GM12878 (cell line): Measurements from ENCODE around the gene IL21. TPM values are rescaled to one million over a fixed set of nuclear protein-coding genes. Genes with fewer than 3 reads are reported as not detected.

Source experiments
- ATAC-seq: fragments of 200-7000 bp; cut with Tn5 transposase; 3 replicates; pipeline ENCODE4 v1.9.1; 2020; ENCODE audit warnings: mild to moderate bottlenecking, moderate library complexity
- BruUV-seq: library from RNA; stranded (reverse); fragments of 400-500 nt; replicated peaks from 2 replicates; lab custom pipeline; 2021; lab: Mats Ljungman, UMichigan
- CTCF ChIA-PET: fragments of 300-600 bp; sonication (Branson Sonifier 250); formaldehyde crosslinking; extraction: SDS; loops from one replicate; lab custom pipeline; 2021; ENCODE audit warnings: inconsistent platforms; lab: Yijun Ruan, JAX
- POLR2A ChIA-PET: fragments of 350-600 bp; formaldehyde crosslinking; extraction: SDS; loops from one replicate; lab custom pipeline; 2021; ENCODE audit warnings: inconsistent platforms; lab: Charles Lee
- RAD21 ChIA-PET: fragments of 300-600 bp; sonication (Branson Sonifier 250); formaldehyde crosslinking; loops from one replicate; lab custom pipeline; 2023; ENCODE audit warnings: antibody characterized with exemption; ENCODE audit not compliant: unreplicated experiment; lab: Charles Lee
- SMC1A ChIA-PET: fragments of 300-600 bp; sonication (Branson Sonifier 250); formaldehyde crosslinking; loops from one replicate; lab custom pipeline; 2023; ENCODE audit not compliant: unreplicated experiment, uncharacterized antibody; lab: Charles Lee
- DNase-seq: peaks from one replicate; pipeline ENCODE4 v3.0.0-alpha.2; 2011; ENCODE audit warnings: low read depth, low spot score
- FAIRE-seq: peaks from 3 replicates; lab custom pipeline; 2011; peaks lifted over from hg19 to GRCh38; lab: Jason Lieb, UNC
- H2AFZ ChIP-seq: 2 replicates; pipeline ENCODE4 v1.6.0; 2011; ENCODE audit warnings: low read depth, low read length, control low read depth; ENCODE audit not compliant: control insufficient read depth
- H3K27ac ChIP-seq: 2 replicates; pipeline ENCODE4 v1.5.1; 2011; ENCODE audit warnings: control low read depth; ENCODE audit not compliant: control insufficient read depth, insufficient read depth
- H3K27me3 ChIP-seq, 2 experiments: replicated peaks in 1 of 2; 2 replicates each; pipeline versions ENCODE4 v1.6.0 to v1.6.1; 2011; ENCODE audit warnings: low read length in 1 of 2; ENCODE audit not compliant: control insufficient read depth in 2 of 2, insufficient read depth in 2 of 2
- H3K36me3 ChIP-seq, 2 experiments: 2 replicates each; pipeline ENCODE4 v1.5.1; 2011; ENCODE audit warnings: low read length in 1 of 2; ENCODE audit not compliant: control insufficient read depth in 2 of 2, insufficient read depth in 2 of 2
- H3K4me1 ChIP-seq: 2 replicates; pipeline ENCODE4 v1.6.1; 2011; ENCODE audit warnings: mild to moderate bottlenecking, low read length, moderate library complexity, mixed read lengths; ENCODE audit not compliant: control insufficient read depth, insufficient read depth
- H3K4me2 ChIP-seq: 2 replicates; pipeline ENCODE4 v1.6.0; 2011; ENCODE audit warnings: control low read depth; ENCODE audit not compliant: control insufficient read depth, insufficient read depth
- H3K4me3 ChIP-seq: fragments of 200-600 bp; sonication (generic); 2 replicates; pipeline ENCODE4 v1.5.1; 2016
- H3K79me2 ChIP-seq: 2 replicates; pipeline ENCODE4 v1.6.0; 2011; ENCODE audit warnings: low read length; ENCODE audit not compliant: control insufficient read depth, insufficient read depth
- H3K9ac ChIP-seq: 2 replicates; pipeline ENCODE4 v1.8.0; 2011; ENCODE audit warnings: low read length, control low read depth, mixed read lengths; ENCODE audit not compliant: control insufficient read depth, insufficient read depth
- H3K9me3 ChIP-seq: replicated peaks from 3 replicates; pipeline ENCODE4 v1.5.1; 2011; ENCODE audit warnings: mild to moderate bottlenecking, low read length; ENCODE audit not compliant: control insufficient read depth, insufficient read depth
- H4K20me1 ChIP-seq: 2 replicates; pipeline ENCODE4 v1.6.0; 2011; ENCODE audit not compliant: control insufficient read depth, insufficient read depth
- CBX3 ChIP-seq: fragments of 200-600 bp; sonication (generic); IDR thresholded peaks from 2 replicates; pipeline ENCODE4 v1.6.1; 2016; ENCODE audit warnings: low read depth, borderline replicate concordance
- EP300 ChIP-seq, 2 experiments: fragments of 150-350 bp in 1 of 2; IDR thresholded peaks; 2 replicates each; pipeline ENCODE4 v1.6.1; 2011 to 2012; ENCODE audit warnings: low read depth in 2 of 2, low read length in 2 of 2, borderline replicate concordance in 1 of 2, improper control_type of control experiment in 1 of 2, inconsistent platforms in 1 of 2; ENCODE audit not compliant: control insufficient read depth in 1 of 2
- GATAD2B ChIP-seq: fragments of 450-650 bp; conservative IDR thresholded peaks from 2 replicates; pipeline ENCODE4 v1.6.1; 2017; ENCODE audit warnings: low read depth, mild to moderate bottlenecking, moderate library complexity
- IKZF2 ChIP-seq, 2 experiments: fragments of 450-650 bp; IDR thresholded peaks; 2 replicates each; pipeline ENCODE4 v1.6.1; 2017; ENCODE audit warnings: mild to moderate bottlenecking in 2 of 2, moderate library complexity in 2 of 2
- MTA3 ChIP-seq: IDR thresholded peaks from 2 replicates; pipeline ENCODE4 v1.6.1; 2012; ENCODE audit warnings: low read length, inconsistent platforms, borderline replicate concordance
- PAX5 ChIP-seq: IDR thresholded peaks from 2 replicates; pipeline ENCODE4 v1.6.1; 2011; ENCODE audit warnings: low read depth, low read length, borderline replicate concordance
- PML ChIP-seq: IDR thresholded peaks from 2 replicates; pipeline ENCODE4 v1.6.1; 2012; ENCODE audit warnings: low read length, inconsistent platforms
- POLR2A ChIP-seq: IDR thresholded peaks from 2 replicates; pipeline ENCODE4 v1.6.1; 2011; ENCODE audit warnings: low read depth, mild to moderate bottlenecking, low read length
- RB1 ChIP-seq: fragments of 450-650 bp; formaldehyde crosslinking; IDR thresholded peaks from 2 replicates; pipeline ENCODE4 v1.6.1; 2017; ENCODE audit warnings: mild to moderate bottlenecking, borderline replicate concordance
- RELA ChIP-seq: fragments of 450-650 bp; IDR thresholded peaks from 2 replicates; pipeline ENCODE4 v1.8.0; 2014; ENCODE audit warnings: borderline replicate concordance; ENCODE audit not compliant: partially characterized antibody
- RUNX3 ChIP-seq: IDR thresholded peaks from 2 replicates; pipeline ENCODE4 v1.6.1; 2012; ENCODE audit warnings: low read length, inconsistent platforms
- STAT1 ChIP-seq: fragments of 450-650 bp; conservative IDR thresholded peaks from 2 replicates; pipeline ENCODE4 v1.6.1; 2014; ENCODE audit warnings: antibody characterized with exemption, mild to moderate bottlenecking
- YY1 ChIP-seq: IDR thresholded peaks from 2 replicates; pipeline ENCODE4 v1.6.1; 2011; ENCODE audit warnings: low read depth, mild to moderate bottlenecking, low read length
- WGBS: methylation state at CpG from one replicate; pipeline ENCODE4 v1.1.6; 2016; ENCODE audit warnings: low lambda C conversion rate; ENCODE audit not compliant: insufficient replicate concordance, insufficient coverage; ENCODE audit errors: missing lambda C conversion rate; 5-methylcytosine and 5-hydroxymethylcytosine counted together
- in situ Hi-C: fragments of 300-500 bp; cut with MboI; formaldehyde crosslinking; loops from 9 replicates; pipeline ENCODE4 v1.14.3; 2018; ENCODE audit warnings: mixed read lengths
- intact Hi-C: fragments of 100-400 bp; cut with micrococcal nuclease; formaldehyde crosslinking; loops from one replicate; pipeline ENCODE4 v1.14.2; 2022; ENCODE audit not compliant: unreplicated experiment
- polyA plus RNA-seq, 11 experiments: library from polyadenylated mRNA; depleted of rRNA in 4 of 11; unstranded in 6 of 11; stranded (reverse) in 5 of 11; fragments of >200 nt; fragmentation: Nextera tagmentation in 4 of 11; fragmentation: Illumina TruSeq in 1 of 11; extraction: Ambion mirVana in 4 of 11; extraction: Trizol in 1 of 11; gene quantifications; 1 replicate in 1 of 11; 2 replicates in 10 of 11; pipeline versions ENCODE4 v1.2.1 to v1.2.3, GENCODE V29; 2011 to 2016; ENCODE audit warnings: inconsistent platforms in 2 of 11, missing spikeins in 2 of 11, low read depth in 1 of 11
- total RNA-seq, 4 experiments: library from RNA; depleted of rRNA in 3 of 4; stranded (reverse); fragments of >200 nt in 3 of 4; fragmentation: Illumina TruSeq in 1 of 4; extraction: Trizol in 1 of 4; gene quantifications; 2 replicates each; pipeline versions ENCODE4 v1.2.1 to v1.2.3, GENCODE V29; 2013 to 2021
- TF ChIP-seq, protein P1 (sequence below): IDR thresholded peaks from 2 replicates; pipeline ENCODE4 v1.6.1; 2012; ENCODE audit warnings: mild to moderate bottlenecking, low read depth, low read length
- TF ChIP-seq, protein P2 (sequence below): IDR thresholded peaks from 2 replicates; pipeline ENCODE4 v1.6.1; 2012; ENCODE audit warnings: low read depth, low read length, improper control_type of control experiment
- TF ChIP-seq, protein P3 (sequence below): fragments of 450-650 bp; IDR thresholded peaks from 2 replicates; pipeline ENCODE4 v1.6.1; 2017; ENCODE audit warnings: low read depth, mild to moderate bottlenecking, moderate library complexity

The IL21 gene
- total and polyA plus RNA-seq, 10 of the 15 experiments (the other 5 are each of a cell fraction or from before 2014, with no cell fraction given) = not detected

DNA sequence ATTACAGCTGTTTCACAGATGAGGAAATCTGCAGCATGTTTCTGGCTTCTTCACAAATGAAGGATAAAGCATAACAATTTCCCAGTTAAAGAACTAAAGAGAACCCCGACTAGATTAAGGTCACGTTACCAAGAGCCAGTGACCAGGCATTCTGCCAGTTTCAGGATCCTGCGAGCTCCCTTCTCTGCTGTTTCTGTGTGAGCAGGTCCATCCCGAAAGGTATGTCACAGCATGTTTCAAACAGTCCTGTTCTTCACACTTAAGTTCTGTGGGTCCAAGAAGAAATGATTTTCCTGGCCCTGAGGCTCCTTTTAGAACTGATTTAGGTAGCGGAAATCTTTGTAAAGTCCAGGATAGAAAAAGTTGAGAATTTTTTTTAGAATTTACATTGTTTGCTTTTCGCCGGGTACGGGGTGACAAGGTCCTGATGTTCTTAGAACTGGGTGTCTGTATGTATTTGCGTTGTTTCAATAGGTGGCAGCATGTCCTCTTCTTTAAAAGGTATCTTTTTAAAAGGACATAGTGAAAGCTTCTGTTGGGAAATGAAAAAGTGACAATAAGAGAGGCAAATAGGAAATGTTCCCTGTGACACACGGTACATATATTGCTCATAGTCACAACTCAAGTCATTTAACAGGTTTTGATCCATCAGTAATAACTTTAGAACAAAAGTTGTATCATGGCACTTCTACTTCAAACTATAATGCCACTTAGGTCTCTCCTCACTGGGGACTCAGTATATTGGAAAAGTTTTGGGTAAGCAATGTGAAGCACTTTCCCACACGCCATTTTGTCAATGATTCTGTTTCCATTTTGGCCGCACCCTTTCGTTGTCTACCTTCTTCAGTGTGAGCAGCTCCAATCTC is 18.4 kb downstream of the IL21 start (continued):
- TF ChIP-seq, protein P1, sequence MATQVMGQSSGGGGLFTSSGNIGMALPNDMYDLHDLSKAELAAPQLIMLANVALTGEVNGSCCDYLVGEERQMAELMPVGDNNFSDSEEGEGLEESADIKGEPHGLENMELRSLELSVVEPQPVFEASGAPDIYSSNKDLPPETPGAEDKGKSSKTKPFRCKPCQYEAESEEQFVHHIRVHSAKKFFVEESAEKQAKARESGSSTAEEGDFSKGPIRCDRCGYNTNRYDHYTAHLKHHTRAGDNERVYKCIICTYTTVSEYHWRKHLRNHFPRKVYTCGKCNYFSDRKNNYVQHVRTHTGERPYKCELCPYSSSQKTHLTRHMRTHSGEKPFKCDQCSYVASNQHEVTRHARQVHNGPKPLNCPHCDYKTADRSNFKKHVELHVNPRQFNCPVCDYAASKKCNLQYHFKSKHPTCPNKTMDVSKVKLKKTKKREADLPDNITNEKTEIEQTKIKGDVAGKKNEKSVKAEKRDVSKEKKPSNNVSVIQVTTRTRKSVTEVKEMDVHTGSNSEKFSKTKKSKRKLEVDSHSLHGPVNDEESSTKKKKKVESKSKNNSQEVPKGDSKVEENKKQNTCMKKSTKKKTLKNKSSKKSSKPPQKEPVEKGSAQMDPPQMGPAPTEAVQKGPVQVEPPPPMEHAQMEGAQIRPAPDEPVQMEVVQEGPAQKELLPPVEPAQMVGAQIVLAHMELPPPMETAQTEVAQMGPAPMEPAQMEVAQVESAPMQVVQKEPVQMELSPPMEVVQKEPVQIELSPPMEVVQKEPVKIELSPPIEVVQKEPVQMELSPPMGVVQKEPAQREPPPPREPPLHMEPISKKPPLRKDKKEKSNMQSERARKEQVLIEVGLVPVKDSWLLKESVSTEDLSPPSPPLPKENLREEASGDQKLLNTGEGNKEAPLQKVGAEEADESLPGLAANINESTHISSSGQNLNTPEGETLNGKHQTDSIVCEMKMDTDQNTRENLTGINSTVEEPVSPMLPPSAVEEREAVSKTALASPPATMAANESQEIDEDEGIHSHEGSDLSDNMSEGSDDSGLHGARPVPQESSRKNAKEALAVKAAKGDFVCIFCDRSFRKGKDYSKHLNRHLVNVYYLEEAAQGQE = no peak

DNA sequence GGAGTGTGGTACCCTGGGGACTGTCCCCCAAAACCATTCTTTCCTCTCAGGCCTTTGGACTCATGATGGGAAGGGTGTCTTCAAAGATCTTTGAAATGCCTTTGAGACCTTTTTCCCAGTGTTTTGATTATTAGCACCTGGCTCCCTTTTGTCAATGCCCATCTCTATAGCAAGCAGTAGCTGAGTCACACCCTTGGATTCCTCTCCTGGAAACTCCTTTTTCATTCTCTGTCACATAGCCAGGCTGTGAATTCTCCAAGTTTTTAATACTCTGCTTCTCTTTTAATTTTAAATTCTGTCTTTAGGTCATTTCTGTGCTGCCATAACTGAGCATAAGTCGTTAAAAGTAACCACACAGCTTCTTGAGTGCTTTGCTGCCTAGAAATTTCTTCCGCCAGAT is 29.7 kb downstream of the IL21 start:
- BruUV-seq = no TSS peak
- Histone ChIP-seq H3K27me3 (peaks cover 0 to 4% of the 10 kb centered on the region in 2 experiments; a peak in 1 of 4 replicates), H3K4me1 (no peaks in the 10 kb centered on the region), H4K20me1 (no peaks in the 10 kb centered on the region), H3K9ac (no peak overlapping the region), H2AFZ (no peak overlapping the region), H3K4me2 (no peak overlapping the region), H3K36me3 (no peaks in the 10 kb centered on the region), H3K9me3 (no peaks in the 10 kb centered on the region), H3K4me3 (no peak overlapping the region), H3K79me2 (no peaks in the 10 kb centered on the region), H3K27ac (no peak overlapping the region)
- no peak for FAIRE-seq
- DNase-seq = no peak
- WGBS = 50% methylated on average over 2 of the region's 2 CpGs
- ChIA-PET SMC1A (no interaction called here), POLR2A (no interaction called here), RAD21 (no interaction called here), CTCF (no interaction called here)
- ATAC-seq = no peak
- intact Hi-C loops (no loop called here), in situ Hi-C loops (no loop called here)
- TF ChIP-seq GATAD2B (no peak), PML (no peak), CBX3 (no peak), POLR2A (no peak), RB1 (no peak), EP300 (IDR thresholded peaks at IDR 0.05; ENCODE audit: borderline replicate concordance in 1 of 2, control insufficient read depth in 1 of 2, low read depth in 2 of 2, low read length in 2 of 2) (no peak), STAT1 (no peak), RUNX3 (no peak), PAX5 (no peak), IKZF2 (IDR thresholded peaks at IDR 0.05) (no peak), YY1 (no peak), RELA (no peak), MTA3 (no peak)
- TF ChIP-seq, protein P2, sequence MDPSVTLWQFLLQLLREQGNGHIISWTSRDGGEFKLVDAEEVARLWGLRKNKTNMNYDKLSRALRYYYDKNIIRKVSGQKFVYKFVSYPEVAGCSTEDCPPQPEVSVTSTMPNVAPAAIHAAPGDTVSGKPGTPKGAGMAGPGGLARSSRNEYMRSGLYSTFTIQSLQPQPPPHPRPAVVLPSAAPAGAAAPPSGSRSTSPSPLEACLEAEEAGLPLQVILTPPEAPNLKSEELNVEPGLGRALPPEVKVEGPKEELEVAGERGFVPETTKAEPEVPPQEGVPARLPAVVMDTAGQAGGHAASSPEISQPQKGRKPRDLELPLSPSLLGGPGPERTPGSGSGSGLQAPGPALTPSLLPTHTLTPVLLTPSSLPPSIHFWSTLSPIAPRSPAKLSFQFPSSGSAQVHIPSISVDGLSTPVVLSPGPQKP = no peak
- TF ChIP-seq, protein P3, sequence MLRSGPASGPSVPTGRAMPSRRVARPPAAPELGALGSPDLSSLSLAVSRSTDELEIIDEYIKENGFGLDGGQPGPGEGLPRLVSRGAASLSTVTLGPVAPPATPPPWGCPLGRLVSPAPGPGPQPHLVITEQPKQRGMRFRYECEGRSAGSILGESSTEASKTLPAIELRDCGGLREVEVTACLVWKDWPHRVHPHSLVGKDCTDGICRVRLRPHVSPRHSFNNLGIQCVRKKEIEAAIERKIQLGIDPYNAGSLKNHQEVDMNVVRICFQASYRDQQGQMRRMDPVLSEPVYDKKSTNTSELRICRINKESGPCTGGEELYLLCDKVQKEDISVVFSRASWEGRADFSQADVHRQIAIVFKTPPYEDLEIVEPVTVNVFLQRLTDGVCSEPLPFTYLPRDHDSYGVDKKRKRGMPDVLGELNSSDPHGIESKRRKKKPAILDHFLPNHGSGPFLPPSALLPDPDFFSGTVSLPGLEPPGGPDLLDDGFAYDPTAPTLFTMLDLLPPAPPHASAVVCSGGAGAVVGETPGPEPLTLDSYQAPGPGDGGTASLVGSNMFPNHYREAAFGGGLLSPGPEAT = no peak
